Measurements from ENCODE around the gene ZNF808.
"Not testable (repeated sequence)": the region's sequence is repeated elsewhere in the genome, so short reads cannot be mapped to it uniquely, and the experiment has no call there.

Gene ZNF808

GRCh38 chr19:52538815-52539214 lies 11.3 kb downstream of the ZNF808 start:
- not testable (repeated sequence) for FAIRE-seq

DNA sequence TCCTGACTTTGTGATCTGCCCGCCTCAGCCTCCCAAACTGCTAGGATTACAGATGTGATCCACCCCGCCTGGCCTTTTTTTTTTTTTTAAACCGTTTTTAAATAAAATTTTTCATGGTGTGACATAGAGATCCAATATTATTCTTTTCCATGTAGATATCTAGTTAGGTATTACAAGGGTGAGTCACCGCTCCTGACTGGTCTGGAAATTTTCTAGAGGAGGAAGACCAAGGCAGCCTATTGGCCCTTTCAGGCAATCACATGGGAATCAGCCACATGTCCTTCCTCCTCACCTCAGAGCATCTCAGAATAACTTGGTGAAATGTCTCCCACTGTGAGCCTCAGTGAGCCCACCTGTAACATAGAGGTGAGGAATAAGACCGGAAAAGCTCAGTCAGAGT lies 13.7 kb downstream of the ZNF808 start:
- not testable (repeated sequence) for FAIRE-seq

GRCh38 chr19:52541608-52542007 lies 14.1 kb downstream of the ZNF808 start:
- FAIRE-seq, result no peak

- not testable (repeated sequence) for FAIRE-seq
Measured at GRCh38 chr19:52542541-52542940, 15.1 kb downstream of the ZNF808 start.

GRCh38 chr19:52542984-52543664 lies 15.7 kb downstream of the ZNF808 start:
- FAIRE-seq, result no peak

DNA sequence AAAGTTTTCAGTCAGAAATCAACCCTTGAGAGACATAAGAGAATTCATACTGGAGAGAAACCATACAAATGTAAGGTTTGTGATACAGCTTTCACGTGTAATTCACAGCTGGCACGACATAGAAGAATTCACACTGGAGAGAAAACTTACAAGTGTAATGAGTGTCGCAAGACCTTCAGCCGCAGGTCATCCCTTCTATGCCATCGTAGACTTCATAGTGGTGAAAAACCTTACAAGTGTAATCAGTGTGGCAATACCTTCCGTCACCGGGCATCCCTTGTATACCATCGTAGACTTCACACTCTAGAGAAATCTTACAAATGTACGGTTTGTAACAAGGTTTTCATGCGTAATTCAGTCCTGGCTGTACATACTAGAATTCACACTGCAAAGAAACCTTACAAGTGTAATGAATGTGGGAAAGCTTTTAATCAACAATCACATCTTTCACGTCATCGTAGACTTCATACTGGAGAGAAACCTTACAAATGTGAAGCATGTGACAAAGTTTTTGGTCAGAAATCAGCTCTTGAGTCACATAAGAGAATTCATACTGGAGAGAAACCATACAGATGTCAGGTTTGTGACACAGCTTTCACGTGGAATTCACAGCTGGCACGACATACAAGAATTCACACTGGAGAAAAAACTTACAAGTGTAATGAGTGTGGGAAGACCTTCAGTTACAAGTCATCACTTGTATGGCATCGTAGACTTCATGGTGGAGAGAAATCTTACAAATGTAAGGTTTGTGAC lies 26.9 kb downstream of the ZNF808 start:
- no peak for FAIRE-seq

DNA sequence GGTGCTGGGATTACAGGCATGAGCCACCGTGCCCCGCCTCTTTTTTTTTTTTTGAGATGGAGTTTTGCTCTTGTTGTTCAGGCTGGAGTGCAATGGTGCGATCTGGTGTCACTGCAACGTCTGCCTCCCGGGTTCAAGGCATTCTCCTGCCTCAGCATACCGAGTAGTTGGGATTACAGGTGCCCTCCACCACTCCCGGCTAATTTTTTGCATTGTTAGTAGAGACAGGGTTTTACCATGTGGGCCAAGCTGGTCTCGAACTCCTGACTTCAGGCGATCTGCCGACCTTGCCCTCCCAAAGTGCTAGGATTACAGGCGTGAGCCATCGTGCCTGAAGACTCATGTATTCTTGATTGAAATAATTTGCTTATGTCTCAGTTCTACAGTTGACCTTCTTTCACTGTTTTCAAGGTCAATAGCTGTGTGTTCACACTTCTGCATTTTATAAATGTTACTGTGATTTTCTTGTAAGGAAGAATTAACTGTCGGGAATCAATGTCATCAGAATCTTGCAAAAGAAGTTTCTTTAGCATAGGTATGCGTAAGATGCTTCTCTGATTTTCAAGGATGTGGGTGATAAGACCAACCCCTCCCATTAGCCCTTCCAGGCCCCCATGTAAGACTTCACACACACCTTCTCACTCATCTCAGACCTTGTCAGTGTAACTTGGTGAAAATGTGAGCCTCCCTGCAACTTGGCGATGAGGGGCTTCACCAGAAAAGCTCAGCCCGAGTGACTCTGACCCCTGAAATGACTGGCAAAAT lies 29.9 kb downstream of the ZNF808 start:
- FAIRE-seq, result no peak

GRCh38 chr19:52558732-52559445 lies 31.4 kb downstream of the ZNF808 start:
- FAIRE-seq, result not testable (repeated sequence)

DNA sequence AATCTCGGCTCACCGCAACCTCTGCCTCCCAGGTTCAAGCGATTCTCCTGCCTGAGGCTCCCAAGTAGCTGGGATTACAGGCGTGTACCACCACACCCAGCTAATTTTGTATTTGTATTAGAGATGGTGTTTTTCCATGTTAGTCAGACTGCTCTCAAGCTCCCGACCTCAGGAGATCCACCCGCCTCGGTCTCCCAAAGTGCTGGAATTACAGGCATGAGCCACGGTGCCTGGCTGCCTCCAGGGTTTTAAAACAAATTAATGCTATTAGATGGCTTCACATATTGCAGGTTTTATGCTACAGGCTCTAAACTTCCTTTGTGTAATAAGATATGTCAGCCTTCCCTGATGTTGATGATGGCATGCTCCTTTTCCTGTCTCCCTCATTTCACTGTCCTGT lies 34.1 kb downstream of the ZNF808 start:
- not testable (repeated sequence) for FAIRE-seq

DNA sequence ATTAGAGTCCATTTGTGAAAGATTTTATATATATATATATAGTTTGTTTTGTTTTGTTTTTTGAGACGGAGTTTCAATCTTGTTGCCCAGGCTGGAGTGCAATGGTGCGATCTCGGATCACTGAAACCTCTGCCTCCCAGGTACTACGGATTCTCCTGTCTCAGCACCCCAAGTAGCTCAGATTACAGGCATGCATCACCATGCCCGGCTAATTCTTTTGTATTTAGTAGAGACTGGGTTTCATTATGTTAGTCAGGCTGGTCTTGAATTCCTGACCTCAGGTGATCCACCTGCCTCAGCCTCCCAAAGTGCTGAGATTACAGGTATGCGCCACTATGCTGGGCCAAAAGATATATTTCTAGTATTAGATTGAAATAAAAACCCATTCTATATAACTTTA lies 38.7 kb downstream of the ZNF808 start:
- FAIRE-seq, result no peak

DNA sequence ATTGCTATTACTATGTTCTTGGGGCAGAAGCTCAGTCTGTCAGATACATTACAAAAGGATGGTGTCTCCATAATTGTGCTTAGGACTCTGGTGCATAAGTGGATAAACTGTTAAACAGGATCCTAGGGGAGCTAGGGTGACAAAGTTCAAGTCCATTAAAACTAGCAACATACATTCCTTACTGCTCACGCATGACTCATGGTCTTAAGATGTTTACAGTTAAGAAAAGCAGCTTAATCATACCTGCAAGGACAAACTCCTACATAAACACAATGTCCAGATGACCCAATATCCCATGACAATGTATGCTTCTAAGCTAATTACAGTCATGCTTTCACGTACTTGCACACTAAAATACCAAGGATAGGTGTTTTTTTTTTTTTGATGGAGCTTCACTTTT lies 39.1 kb downstream of the ZNF808 start:
- FAIRE-seq, result no peak

DNA sequence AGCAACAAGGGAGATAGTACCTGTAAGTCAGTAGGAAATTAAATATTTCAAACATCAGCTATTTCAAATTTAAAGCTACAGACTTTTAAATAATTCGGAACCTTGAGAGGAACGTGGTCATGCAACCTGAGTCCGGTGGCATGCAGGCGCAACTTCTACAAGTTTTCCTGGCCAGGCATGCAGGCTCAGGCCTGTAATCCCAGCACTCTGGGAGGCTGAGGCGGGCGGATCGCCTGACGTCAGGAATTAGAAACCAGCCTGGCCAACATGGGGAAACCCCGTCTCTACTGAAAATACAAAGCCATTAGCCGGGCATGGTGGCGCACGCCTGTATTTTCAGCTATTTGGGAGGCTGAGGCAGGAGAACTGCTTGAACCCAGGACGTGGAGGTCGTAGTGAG lies 40.5 kb downstream of the ZNF808 start:
- no peak for FAIRE-seq

- not testable (repeated sequence) for FAIRE-seq
Measured at GRCh38 chr19:52569638-52569999, 42.2 kb downstream of the ZNF808 start.

DNA sequence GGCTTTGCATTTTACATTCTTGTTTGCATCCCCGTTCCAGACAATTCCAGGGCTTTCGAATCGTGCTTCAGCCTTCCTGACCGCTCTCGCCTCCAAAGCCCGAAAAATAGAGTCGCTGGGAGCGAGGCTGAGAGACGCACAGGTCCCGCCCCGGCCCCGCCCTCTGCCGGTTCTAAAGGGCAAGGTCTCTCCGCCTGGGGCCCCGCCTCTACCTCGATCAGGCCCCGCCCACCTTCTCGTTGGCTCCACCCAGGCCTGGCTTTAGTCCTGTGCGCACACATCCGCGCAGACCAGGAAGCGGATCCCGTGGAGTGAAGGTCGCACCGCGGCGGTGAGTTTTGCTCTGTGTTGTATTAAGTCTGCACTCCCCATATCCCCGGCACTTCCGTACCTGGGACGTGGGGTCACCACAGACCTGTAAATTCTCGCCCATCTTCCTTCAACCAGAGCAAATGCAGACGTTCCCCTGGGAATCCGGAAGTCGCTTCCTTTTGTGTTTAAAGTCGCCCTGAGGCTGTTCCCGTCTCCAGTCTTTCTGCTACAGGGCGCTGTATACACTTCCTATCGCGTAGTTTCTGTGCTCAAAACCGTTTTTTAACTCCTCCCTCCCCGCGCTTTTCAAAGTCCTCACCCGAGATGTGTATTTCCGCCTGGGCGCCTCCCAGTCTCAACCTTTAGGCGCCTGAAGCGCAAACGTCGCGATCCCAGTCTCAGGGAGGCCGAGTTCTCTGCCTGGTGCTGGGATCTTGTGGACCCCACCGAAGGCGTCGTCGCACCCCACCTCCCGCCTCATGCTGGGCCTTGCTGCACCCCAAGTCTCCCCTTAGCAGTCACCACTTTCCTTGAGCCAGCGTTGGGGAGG lies 42.8 kb downstream of the ZNF808 start, which contains the start of gene ZNF701:
Gene ZNF701 (plus strand): TSS at position 288 of the 862 bp plus-strand sequence. CDS start 3,861 bp downstream, outside the sequence.
- no peak for FAIRE-seq

DNA sequence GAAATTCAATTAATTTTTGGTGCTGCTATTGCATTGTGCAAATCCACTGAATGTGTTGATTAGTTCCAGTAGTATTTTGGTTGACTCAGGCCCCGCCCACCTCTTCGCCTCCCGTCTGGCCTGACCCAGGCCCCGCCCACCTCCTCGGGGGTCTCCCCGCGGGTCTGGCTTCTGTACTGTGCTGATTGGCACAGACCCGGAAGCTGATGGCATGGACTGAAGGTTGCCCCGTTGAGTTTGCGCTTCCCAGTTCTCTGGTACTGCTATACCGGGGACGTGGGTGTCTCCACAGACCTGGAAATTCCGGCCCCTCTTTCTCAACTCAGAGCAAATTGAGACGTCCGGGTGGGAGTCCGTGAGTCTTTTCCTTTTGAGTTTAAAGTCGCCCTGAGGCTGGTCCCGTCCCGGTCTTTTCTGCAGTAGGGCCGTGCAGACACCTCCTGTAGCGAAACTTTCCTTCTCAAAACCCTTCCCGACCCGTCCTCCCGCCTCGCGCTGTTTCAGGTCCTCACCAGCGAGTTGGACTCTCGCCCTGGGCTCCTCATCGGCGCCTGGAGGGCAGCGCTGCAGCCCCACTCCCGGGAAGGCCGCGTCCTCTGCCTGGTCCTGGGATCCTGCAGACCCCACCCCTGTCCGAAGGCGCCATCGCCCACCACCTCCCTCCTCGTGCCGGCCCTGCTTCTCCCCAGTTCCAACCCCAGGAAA lies 57.4 kb downstream of the ZNF808 start:
- FAIRE-seq, result no peak

- FAIRE-seq, result no peak
Measured at GRCh38 chr19:52585604-52586003, 58.1 kb downstream of the ZNF808 start.

DNA sequence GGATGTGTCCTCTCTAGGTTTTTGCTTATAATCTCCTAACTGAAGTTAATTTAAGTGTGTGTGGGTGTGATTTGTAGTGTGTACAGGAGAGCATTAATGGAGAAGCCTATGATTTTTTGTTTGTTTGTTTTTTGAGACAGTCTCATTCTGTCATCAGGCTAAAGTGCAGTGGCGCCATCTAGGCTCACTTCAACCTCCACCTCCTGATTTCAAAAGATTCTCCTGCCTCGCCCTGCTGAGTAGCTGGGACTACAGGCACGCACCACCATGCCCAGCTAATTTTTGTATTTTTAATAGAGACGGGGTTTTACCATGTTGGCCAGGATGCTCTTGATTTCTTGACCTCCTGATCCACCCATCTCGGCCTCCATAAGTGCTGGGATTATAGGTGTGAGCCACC lies 63.3 kb downstream of the ZNF808 start:
- no peak for FAIRE-seq

GRCh38 chr19:52592301-52592700 lies 64.8 kb downstream of the ZNF808 start:
- FAIRE-seq, result no peak

- FAIRE-seq, result not testable (repeated sequence)
Measured at GRCh38 chr19:52593441-52593840, 66.0 kb downstream of the ZNF808 start.

GRCh38 chr19:52599241-52599640 lies 71.8 kb downstream of the ZNF808 start:
- no peak for FAIRE-seq

DNA sequence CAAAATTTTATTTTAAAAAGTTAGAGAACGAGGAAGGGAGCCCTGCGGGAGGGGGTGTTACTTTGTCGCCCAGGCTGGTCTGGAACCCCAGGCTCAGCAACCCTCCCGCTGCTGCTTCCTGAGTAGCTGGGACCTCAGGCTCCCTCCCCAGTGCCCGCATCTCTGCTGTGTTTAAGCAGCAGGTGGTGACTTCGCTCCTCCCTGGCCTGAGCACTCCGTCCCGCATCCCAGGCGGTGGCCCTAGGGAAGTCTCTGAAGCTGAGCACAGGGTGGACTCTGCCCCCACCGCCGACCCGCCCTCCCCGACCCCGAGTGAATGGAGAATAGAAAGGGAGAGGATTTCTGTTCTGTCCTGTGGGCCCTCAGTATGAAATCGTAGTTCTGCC lies 73.2 kb downstream of the ZNF808 start:
- FAIRE-seq, result no peak

Measured in TTC549 (cell line).